GM12878 (cell line): Measurements from ENCODE around the gene PRKCQ. TPM values are rescaled to one million over a fixed set of nuclear protein-coding genes. Genes with fewer than 3 reads are reported as not detected.

Source experiments
- ATAC-seq: fragments of 200-7000 bp; cut with Tn5 transposase; 3 replicates; pipeline ENCODE4 v1.9.1; 2020; ENCODE audit warnings: mild to moderate bottlenecking, moderate library complexity
- BruUV-seq: library from RNA; stranded (reverse); fragments of 400-500 nt; replicated peaks from 2 replicates; lab custom pipeline; 2021; lab: Mats Ljungman, UMichigan
- CTCF ChIA-PET: fragments of 300-600 bp; sonication (Branson Sonifier 250); formaldehyde crosslinking; extraction: SDS; loops from one replicate; lab custom pipeline; 2021; ENCODE audit warnings: inconsistent platforms; lab: Yijun Ruan, JAX
- POLR2A ChIA-PET: fragments of 350-600 bp; formaldehyde crosslinking; extraction: SDS; loops from one replicate; lab custom pipeline; 2021; ENCODE audit warnings: inconsistent platforms; lab: Charles Lee
- RAD21 ChIA-PET: fragments of 300-600 bp; sonication (Branson Sonifier 250); formaldehyde crosslinking; loops from one replicate; lab custom pipeline; 2023; ENCODE audit warnings: antibody characterized with exemption; ENCODE audit not compliant: unreplicated experiment; lab: Charles Lee
- SMC1A ChIA-PET: fragments of 300-600 bp; sonication (Branson Sonifier 250); formaldehyde crosslinking; loops from one replicate; lab custom pipeline; 2023; ENCODE audit not compliant: unreplicated experiment, uncharacterized antibody; lab: Charles Lee
- DNase-seq: peaks from one replicate; pipeline ENCODE4 v3.0.0-alpha.2; 2011; ENCODE audit warnings: low read depth, low spot score
- FAIRE-seq: peaks from 3 replicates; lab custom pipeline; 2011; peaks lifted over from hg19 to GRCh38; lab: Jason Lieb, UNC
- H2AFZ ChIP-seq: 2 replicates; pipeline ENCODE4 v1.6.0; 2011; ENCODE audit warnings: low read depth, low read length, control low read depth; ENCODE audit not compliant: control insufficient read depth
- H3K27ac ChIP-seq: 2 replicates; pipeline ENCODE4 v1.5.1; 2011; ENCODE audit warnings: control low read depth; ENCODE audit not compliant: control insufficient read depth, insufficient read depth
- H3K27me3 ChIP-seq, 2 experiments: replicated peaks in 1 of 2; 2 replicates each; pipeline versions ENCODE4 v1.6.0 to v1.6.1; 2011; ENCODE audit warnings: low read length in 1 of 2; ENCODE audit not compliant: control insufficient read depth in 2 of 2, insufficient read depth in 2 of 2
- H3K36me3 ChIP-seq, 2 experiments: 2 replicates each; pipeline ENCODE4 v1.5.1; 2011; ENCODE audit warnings: low read length in 1 of 2; ENCODE audit not compliant: control insufficient read depth in 2 of 2, insufficient read depth in 2 of 2
- H3K4me1 ChIP-seq: 2 replicates; pipeline ENCODE4 v1.6.1; 2011; ENCODE audit warnings: mild to moderate bottlenecking, low read length, moderate library complexity, mixed read lengths; ENCODE audit not compliant: control insufficient read depth, insufficient read depth
- H3K4me2 ChIP-seq: 2 replicates; pipeline ENCODE4 v1.6.0; 2011; ENCODE audit warnings: control low read depth; ENCODE audit not compliant: control insufficient read depth, insufficient read depth
- H3K4me3 ChIP-seq: fragments of 200-600 bp; sonication (generic); 2 replicates; pipeline ENCODE4 v1.5.1; 2016
- H3K79me2 ChIP-seq: 2 replicates; pipeline ENCODE4 v1.6.0; 2011; ENCODE audit warnings: low read length; ENCODE audit not compliant: control insufficient read depth, insufficient read depth
- H3K9ac ChIP-seq: 2 replicates; pipeline ENCODE4 v1.8.0; 2011; ENCODE audit warnings: low read length, control low read depth, mixed read lengths; ENCODE audit not compliant: control insufficient read depth, insufficient read depth
- H3K9me3 ChIP-seq: replicated peaks from 3 replicates; pipeline ENCODE4 v1.5.1; 2011; ENCODE audit warnings: mild to moderate bottlenecking, low read length; ENCODE audit not compliant: control insufficient read depth, insufficient read depth
- H4K20me1 ChIP-seq: 2 replicates; pipeline ENCODE4 v1.6.0; 2011; ENCODE audit not compliant: control insufficient read depth, insufficient read depth
- BACH1 ChIP-seq: fragments of 450-650 bp; IDR thresholded peaks from 2 replicates; pipeline ENCODE4 v1.6.1; 2017; ENCODE audit warnings: mild to moderate bottlenecking, borderline replicate concordance
- CBFB ChIP-seq: IDR thresholded peaks from 2 replicates; pipeline ENCODE4 v1.6.1; 2016; ENCODE audit warnings: antibody characterized with exemption, low read depth
- E2F4 ChIP-seq: IDR thresholded peaks from 2 replicates; pipeline ENCODE4 v1.6.1; 2012; ENCODE audit warnings: low read depth, low read length, improper control_type of control experiment
- E2F8 ChIP-seq: fragments of 450-650 bp; IDR thresholded peaks from 2 replicates; pipeline ENCODE4 v1.6.1; 2018; ENCODE audit warnings: mild to moderate bottlenecking, low read depth, moderate library complexity; ENCODE audit not compliant: partially characterized antibody
- KAT2A ChIP-seq: conservative IDR thresholded peaks from 2 replicates; pipeline ENCODE4 v1.6.1; 2011; ENCODE audit warnings: low read depth, low read length; ENCODE audit not compliant: control insufficient read depth
- LARP7 ChIP-seq: fragments of 450-650 bp; IDR thresholded peaks from 2 replicates; pipeline ENCODE4 v1.6.1; 2017; ENCODE audit warnings: mild to moderate bottlenecking
- MAX ChIP-seq: IDR thresholded peaks from 2 replicates; pipeline ENCODE4 v1.6.1; 2012; ENCODE audit warnings: low read depth, low read length, improper control_type of control experiment
- NBN ChIP-seq: fragments of 450-650 bp; IDR thresholded peaks from 2 replicates; pipeline ENCODE4 v1.6.1; 2016
- NFYB ChIP-seq: IDR thresholded peaks from 2 replicates; pipeline ENCODE4 v1.6.1; 2011; ENCODE audit warnings: low read depth, mild to moderate bottlenecking, low read length, improper control_type of control experiment, moderate library complexity; ENCODE audit not compliant: insufficient read depth
- POLR2AphosphoS5 ChIP-seq: IDR thresholded peaks from 2 replicates; pipeline ENCODE4 v1.6.1; 2011; ENCODE audit warnings: mild to moderate bottlenecking, low read length, inconsistent platforms
- RELB ChIP-seq: fragments of 450-650 bp; IDR thresholded peaks from 2 replicates; pipeline ENCODE4 v1.6.1; 2017; ENCODE audit warnings: low read depth, mild to moderate bottlenecking, moderate library complexity
- SMAD5 ChIP-seq: IDR thresholded peaks from 2 replicates; pipeline ENCODE4 v1.6.1; 2016; ENCODE audit warnings: antibody characterized with exemption, low read depth
- STAT3 ChIP-seq: IDR thresholded peaks from 2 replicates; pipeline ENCODE4 v1.6.1; 2011; ENCODE audit warnings: low read depth, low read length, improper control_type of control experiment
- ZNF687 ChIP-seq: fragments of 450-650 bp; IDR thresholded peaks from 2 replicates; pipeline ENCODE4 v1.6.1; 2017; ENCODE audit warnings: mild to moderate bottlenecking, moderate library complexity
- WGBS: methylation state at CpG from one replicate; pipeline ENCODE4 v1.1.6; 2016; ENCODE audit warnings: low lambda C conversion rate; ENCODE audit not compliant: insufficient replicate concordance, insufficient coverage; ENCODE audit errors: missing lambda C conversion rate; 5-methylcytosine and 5-hydroxymethylcytosine counted together
- in situ Hi-C: fragments of 300-500 bp; cut with MboI; formaldehyde crosslinking; loops from 9 replicates; pipeline ENCODE4 v1.14.3; 2018; ENCODE audit warnings: mixed read lengths
- intact Hi-C: fragments of 100-400 bp; cut with micrococcal nuclease; formaldehyde crosslinking; loops from one replicate; pipeline ENCODE4 v1.14.2; 2022; ENCODE audit not compliant: unreplicated experiment
- polyA plus RNA-seq, 11 experiments: library from polyadenylated mRNA; depleted of rRNA in 4 of 11; unstranded in 6 of 11; stranded (reverse) in 5 of 11; fragments of >200 nt; fragmentation: Nextera tagmentation in 4 of 11; fragmentation: Illumina TruSeq in 1 of 11; extraction: Ambion mirVana in 4 of 11; extraction: Trizol in 1 of 11; gene quantifications; 1 replicate in 1 of 11; 2 replicates in 10 of 11; pipeline versions ENCODE4 v1.2.1 to v1.2.3, GENCODE V29; 2011 to 2016; ENCODE audit warnings: inconsistent platforms in 2 of 11, missing spikeins in 2 of 11, low read depth in 1 of 11
- total RNA-seq, 4 experiments: library from RNA; depleted of rRNA in 3 of 4; stranded (reverse); fragments of >200 nt in 3 of 4; fragmentation: Illumina TruSeq in 1 of 4; extraction: Trizol in 1 of 4; gene quantifications; 2 replicates each; pipeline versions ENCODE4 v1.2.1 to v1.2.3, GENCODE V29; 2013 to 2021

PRKCQ gene
- total and polyA plus RNA-seq, 10 of the 15 experiments (the other 5 are each of a cell fraction or from before 2014, with no cell fraction given) = 0.26 to 8.9 (median 0.98) TPM

GRCh38 chr10:6624392-6624791, 44.3 kb upstream of the PRKCQ start:
- DNase-seq = no peak
- TF ChIP-seq STAT3 (no peak), CBFB (no peak), RELB (no peak), E2F4 (no peak), BACH1 (no peak), NFYB (no peak), POLR2AphosphoS5 (no peak), ZNF687 (no peak), E2F8 (no peak), NBN (no peak), KAT2A (no peak), SMAD5 (no peak), LARP7 (no peak), MAX (no peak)
- intact Hi-C loops = no loop called here

More at GRCh38 chr10:6624392-6624791, 44.3 kb upstream of the PRKCQ start:
- Histone ChIP-seq H3K4me1 (no peaks in the 10 kb centered on the region), H3K79me2 (no peaks in the 10 kb centered on the region), H3K9me3 (no peaks in the 10 kb centered on the region), H3K9ac (no peak overlapping the region), H3K4me3 (no peak overlapping the region), H4K20me1 (no peaks in the 10 kb centered on the region), H2AFZ (no peak overlapping the region), H3K36me3 (no peaks in the 10 kb centered on the region), H3K4me2 (no peak overlapping the region), H3K27ac (no peak overlapping the region), H3K27me3 (no peaks in the 10 kb centered on the region; a peak in 1 of 4 replicates)
- 13% methylated on average over 3 of the region's 3 CpGs for WGBS
- in situ Hi-C loops = no loop called here
- ChIA-PET CTCF (no interaction called here), SMC1A (interaction anchor here (0.9 to 1.4 kb wide), 3 partner anchors 17 to 54 kb away, joined by 3 to 4 read pairs (median 3); no protein-coding TSS in a partner anchor), POLR2A (no interaction called here), RAD21 (no interaction called here)
- FAIRE-seq (no peak), ATAC-seq (no peak)
- no TSS peak for BruUV-seq
